NCI-H2081 treated with DMSO at 0.1 percent for 48 hours (cell line): Measurements from ENCODE around the gene SEC22A.

Source experiments
- DNase-seq: peaks from one replicate; lab custom pipeline; 2025; lab: John Stamatoyannopoulos, UW

Gene SEC22A

GRCh38 chr3:123287962-123288302, 86.2 kb downstream of the SEC22A start:
- no peak for DNase-seq

DNA sequence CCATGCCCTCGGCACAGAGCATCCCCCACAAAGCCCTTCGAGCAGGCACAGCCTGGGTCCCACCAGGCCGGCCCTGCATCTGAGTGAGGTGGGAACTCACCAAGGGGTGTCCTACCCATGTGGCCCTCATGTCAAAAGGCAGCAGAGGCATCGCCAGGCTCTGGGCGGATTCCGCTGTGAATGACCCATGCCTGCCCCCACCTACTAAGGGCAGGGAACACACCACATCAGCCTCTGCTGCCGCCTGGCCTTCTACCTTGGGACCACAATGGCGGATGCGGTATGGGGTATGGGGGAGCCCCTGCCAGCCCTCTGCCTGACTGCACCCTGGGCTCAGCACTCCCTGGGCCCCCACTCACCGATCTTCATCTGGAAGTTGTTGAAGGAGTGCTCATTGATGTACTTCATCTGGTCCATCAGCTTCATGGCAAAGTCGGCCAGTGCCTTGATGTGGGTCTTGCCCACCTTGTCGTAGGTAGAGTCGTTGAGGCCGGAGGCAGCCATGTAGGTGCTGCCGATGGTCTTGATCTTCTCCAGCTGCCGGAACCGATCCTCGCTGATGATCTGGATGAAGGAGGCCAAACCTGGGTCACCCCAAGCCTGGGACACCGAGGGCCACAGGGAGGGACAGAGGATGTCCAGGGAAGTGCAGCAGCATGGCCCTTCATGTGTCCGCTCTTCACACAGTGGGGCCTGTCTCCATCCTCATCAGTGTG, 87.8 kb downstream of the SEC22A start:
- DNase-seq, result no peak

- no peak for DNase-seq
Measured at GRCh38 chr3:123290107-123290930, 88.6 kb downstream of the SEC22A start.

DNA sequence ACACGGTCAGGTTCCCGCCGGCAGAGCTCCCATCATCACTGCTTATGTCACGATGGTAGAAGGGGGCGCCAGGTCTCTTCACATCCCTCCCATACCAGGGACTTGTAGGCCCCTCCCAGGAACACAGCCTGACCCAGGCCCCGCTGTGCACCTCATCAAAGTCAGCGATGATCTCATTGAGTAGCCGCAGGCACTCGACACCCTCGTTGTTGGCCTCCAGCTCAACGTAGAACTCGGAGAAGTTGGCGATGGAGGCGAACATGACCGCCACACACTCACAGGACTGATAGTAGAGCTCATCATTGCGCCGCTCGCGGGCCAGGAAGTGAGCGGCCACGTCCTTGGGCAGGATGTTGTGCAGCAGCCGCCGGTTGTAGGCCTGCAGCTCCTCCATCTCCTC, 89.2 kb downstream of the SEC22A start:
- no peak for DNase-seq

- DNase-seq, result no peak
Measured at GRCh38 chr3:123291404-123291803, 89.7 kb downstream of the SEC22A start.

- DNase-seq, result no peak
Measured at GRCh38 chr3:123292321-123293310, 90.9 kb downstream of the SEC22A start.

- DNase-seq, result no peak
Measured at GRCh38 chr3:123294296-123294938, 92.7 kb downstream of the SEC22A start.

GRCh38 chr3:123295171-123295900, 93.6 kb downstream of the SEC22A start:
- no peak for DNase-seq

DNA sequence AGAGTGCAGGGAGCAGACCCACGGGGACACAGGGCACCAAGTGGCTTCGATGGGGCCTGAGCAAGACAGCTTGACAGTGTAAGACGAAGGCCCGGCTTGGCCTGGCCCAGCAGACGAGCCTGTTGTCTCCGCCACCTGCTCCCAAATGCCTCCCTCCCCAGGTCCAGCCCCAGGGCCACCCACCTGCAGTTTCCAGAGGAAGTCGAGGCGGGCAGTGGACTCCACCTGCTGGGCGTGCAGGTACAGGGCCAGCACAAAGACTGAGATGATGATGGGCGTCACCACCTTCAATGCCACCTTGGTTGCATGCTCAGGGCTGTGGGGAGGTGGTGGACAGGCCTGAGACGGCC, 94.1 kb downstream of the SEC22A start:
- no peak for DNase-seq

- no peak for DNase-seq
Measured at GRCh38 chr3:123296261-123296660, 94.5 kb downstream of the SEC22A start.

- no peak for DNase-seq
Measured at GRCh38 chr3:123296836-123297626, 95.3 kb downstream of the SEC22A start.

DNA sequence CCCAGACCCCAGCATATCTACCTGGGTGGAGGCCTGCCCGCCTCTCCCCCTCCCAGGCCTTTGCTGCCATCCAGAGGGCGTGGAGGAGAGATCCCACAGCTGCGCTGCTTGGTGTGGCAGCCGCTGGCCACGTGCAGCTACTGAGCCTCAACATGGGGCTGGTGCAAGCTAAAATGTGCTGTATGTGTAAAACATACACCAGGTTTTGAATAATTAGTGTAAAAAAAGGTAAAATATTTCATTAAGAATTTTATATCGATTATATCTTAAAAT, 95.8 kb downstream of the SEC22A start:
- no peak for DNase-seq

DNA sequence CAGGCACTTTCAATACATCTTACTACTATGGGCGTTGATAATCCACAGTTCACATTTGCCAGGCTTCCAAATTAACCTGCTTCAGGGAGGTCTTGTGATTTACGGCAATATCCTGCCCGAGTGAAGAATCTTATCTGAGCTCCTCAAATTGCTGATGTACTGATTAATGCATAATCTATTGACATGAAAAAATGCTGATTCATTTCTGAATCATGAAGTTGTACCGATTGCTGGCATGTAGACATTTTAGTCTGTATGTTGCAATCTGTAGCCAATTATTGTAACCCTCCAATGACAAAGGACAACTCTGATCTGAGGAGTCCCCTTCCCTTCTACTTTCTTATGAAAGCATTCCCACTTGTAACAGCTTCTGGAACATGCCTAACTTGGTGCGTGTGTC, 97.2 kb downstream of the SEC22A start:
- DNase-seq, result no peak

DNA sequence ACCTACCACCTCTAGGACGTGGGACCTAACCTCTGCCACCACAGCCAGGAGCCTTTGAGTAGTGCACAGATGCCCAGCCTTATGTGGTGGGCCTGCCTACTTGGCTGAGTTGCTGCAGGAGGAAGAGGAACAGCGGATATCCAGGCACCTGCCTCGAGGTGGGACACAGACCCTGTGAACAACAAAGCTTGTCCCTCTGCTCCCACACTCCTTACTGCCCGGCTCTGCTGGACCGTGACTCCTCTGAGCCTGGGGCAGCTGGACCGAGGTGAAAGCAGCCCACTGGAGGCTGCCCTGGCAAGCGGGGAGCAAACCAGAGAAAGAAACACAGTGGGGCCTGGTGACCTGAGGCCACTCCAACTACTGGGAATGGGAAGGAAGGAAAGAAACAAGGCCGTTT, 97.8 kb downstream of the SEC22A start:
- DNase-seq, result no peak

DNA sequence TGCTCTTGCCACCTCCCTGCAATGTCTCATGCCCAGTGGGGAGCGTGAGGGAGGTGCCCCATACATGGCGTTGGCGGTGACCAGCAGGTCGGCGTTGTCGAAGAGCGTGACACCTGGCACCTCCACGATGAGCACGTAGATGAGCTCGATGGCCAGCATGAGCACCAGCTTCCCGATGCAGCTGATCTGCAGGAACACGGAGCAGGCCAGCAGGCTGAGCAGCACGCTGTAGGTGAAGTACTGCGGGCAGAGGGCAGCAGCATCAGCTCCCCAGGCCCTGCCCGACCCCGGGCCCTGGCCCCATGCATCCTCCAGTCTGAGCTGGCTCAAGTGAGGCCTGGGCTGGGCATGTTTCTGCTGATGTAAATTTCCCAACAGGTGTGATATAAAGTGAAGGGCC, 98.3 kb downstream of the SEC22A start:
- DNase-seq, result no peak

DNA sequence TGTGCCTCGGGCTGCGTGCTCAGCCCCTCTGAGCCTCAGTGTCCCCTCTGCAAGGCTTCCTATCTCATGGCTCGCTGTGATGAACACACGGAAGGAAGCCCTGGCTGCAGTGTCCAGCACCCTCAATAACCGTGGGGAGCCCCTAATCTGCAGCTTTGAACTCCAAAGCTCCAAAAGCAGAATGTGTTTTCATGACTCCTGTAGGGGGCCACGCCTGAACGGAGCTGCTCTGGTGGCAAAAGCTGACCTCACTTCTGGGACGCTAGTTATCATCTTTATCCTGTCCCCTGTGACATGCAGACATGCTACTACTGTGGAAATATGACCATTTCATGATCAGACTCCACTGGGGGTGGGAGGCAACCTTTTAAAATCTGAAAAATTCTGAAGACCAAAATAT, 98.8 kb downstream of the SEC22A start:
- no peak for DNase-seq

- DNase-seq, result no peak
Measured at GRCh38 chr3:123301331-123302184, 99.8 kb downstream of the SEC22A start.

GRCh38 chr3:123302961-123303360, 101.2 kb downstream of the SEC22A start:
- DNase-seq, result no peak

DNA sequence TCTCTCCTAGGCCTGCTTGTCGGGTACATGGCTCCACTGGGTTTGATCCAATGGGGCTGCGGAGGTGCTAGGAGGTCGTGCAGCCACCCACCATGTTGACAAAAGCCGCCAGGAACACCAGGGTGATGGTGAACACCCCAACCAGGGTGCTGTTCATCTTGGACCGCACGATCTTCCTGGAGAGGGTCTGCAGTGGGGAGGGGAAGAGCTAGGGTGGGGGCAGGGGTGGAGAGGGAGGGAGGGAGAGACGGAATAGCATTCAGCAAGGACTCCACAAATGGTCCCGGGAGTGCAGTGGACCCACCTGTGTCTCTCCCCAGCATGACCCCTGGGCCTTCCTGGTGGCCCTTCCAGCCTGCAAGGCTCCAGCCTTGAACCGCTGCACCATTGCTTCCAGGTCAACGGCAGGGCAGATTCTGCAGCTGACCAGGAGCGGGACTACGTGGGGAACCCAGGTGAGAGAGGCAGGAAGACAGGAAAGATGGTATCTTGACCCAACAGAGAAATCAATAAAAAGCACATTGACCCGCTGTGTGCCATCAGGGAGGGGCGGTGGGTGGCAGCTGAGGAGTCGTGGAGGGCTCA, 102.3 kb downstream of the SEC22A start:
- DNase-seq, result no peak
